Fibroblast of lung (primary cell): ENCODE results near the gene PACS2. TPM values are rescaled to one million over a fixed set of nuclear protein-coding genes. Genes with fewer than 3 reads are reported as not detected.

Experiments
- DNase-seq, 2 donors: peaks; one replicate each; pipeline versions ENCODE4 v3.0.0 to v3.0.0-alpha.2; 2010; ENCODE audit warnings: low read depth in 2 of 2
- H2AFZ ChIP-seq: 2 replicates; pipeline ENCODE4 v1.5.1; 2012; ENCODE audit warnings: low read length, control low read depth, inconsistent platforms
- H3K27ac ChIP-seq: 2 replicates; pipeline ENCODE4 v1.5.1; 2011; ENCODE audit warnings: low read length, control low read depth; ENCODE audit not compliant: insufficient read depth
- H3K27me3 ChIP-seq: 2 replicates; pipeline ENCODE4 v1.5.1; 2011; ENCODE audit warnings: mild to moderate bottlenecking, low read length; ENCODE audit not compliant: control insufficient read depth, insufficient read depth
- H3K36me3 ChIP-seq: 2 replicates; pipeline ENCODE4 v1.5.1; 2011; ENCODE audit warnings: low read length; ENCODE audit not compliant: control insufficient read depth, insufficient read depth
- H3K4me1 ChIP-seq: 2 replicates; pipeline ENCODE4 v1.5.1; 2011; ENCODE audit warnings: low read length; ENCODE audit not compliant: control insufficient read depth, insufficient read depth; ENCODE audit errors: extremely low read depth
- H3K4me2 ChIP-seq: 2 replicates; pipeline ENCODE4 v1.5.1; 2011; ENCODE audit warnings: low read length, control low read depth; ENCODE audit not compliant: insufficient read depth; ENCODE audit errors: extremely low read depth
- H3K4me3 ChIP-seq, 4 experiments: fragments of 200-600 bp in 1 of 4; sonication (generic) in 1 of 4; replicated peaks in 1 of 4; 2 replicates each; pipeline ENCODE4 v1.5.1; 2011 to 2016; ENCODE audit warnings: low read length in 4 of 4, low read depth in 3 of 4, mild to moderate bottlenecking in 3 of 4, control low read depth in 2 of 4, inconsistent platforms in 1 of 4, mixed read lengths in 1 of 4; ENCODE audit not compliant: insufficient read depth in 1 of 4; ENCODE audit errors: control extremely low read depth in 1 of 4
- H3K79me2 ChIP-seq: 2 replicates; pipeline ENCODE4 v1.5.1; 2012; ENCODE audit warnings: mild to moderate bottlenecking, low read length, inconsistent platforms; ENCODE audit not compliant: control insufficient read depth, insufficient read depth
- H3K9ac ChIP-seq: 2 replicates; pipeline ENCODE4 v1.5.1; 2011; ENCODE audit warnings: mild to moderate bottlenecking, low read length, control low read depth; ENCODE audit not compliant: insufficient read depth
- H3K9me3 ChIP-seq: 2 replicates; pipeline ENCODE4 v1.5.1; 2012; ENCODE audit warnings: low read depth, low read length; ENCODE audit not compliant: control insufficient read depth, insufficient read depth
- H4K20me1 ChIP-seq: 2 replicates; pipeline ENCODE4 v1.5.1; 2011; ENCODE audit warnings: low read length; ENCODE audit not compliant: control insufficient read depth, insufficient read depth; ENCODE audit errors: extremely low read depth
- EZH2 ChIP-seq: IDR thresholded peaks from 2 replicates; pipeline ENCODE4 v1.5.1; 2012; ENCODE audit warnings: low read length, control low read depth, mild to moderate bottlenecking; ENCODE audit errors: missing control alignments
- polyA plus RNA-seq, 2 donors: library from polyadenylated mRNA; depleted of rRNA in 1 of 2; stranded (reverse) in 1 of 2; unstranded in 1 of 2; fragments of >200 nt; gene quantifications; 2 replicates each; pipeline ENCODE4 v1.2.1, GENCODE V29; 2011 to 2012; ENCODE audit warnings: missing spikeins in 1 of 2
- total RNA-seq: library from RNA; depleted of rRNA; stranded (reverse); fragments of >200 nt; gene quantifications from 2 replicates; pipeline ENCODE4 v1.2.1, GENCODE V29; 2014
- TF ChIP-seq, protein P1 (sequence below), 2 donors: IDR thresholded peaks in 1 of 2; conservative IDR thresholded peaks in 1 of 2; 1 replicate in 1 of 2; 2 replicates in 1 of 2; pipeline ENCODE4 v1.5.1; 2011 to 2012; ENCODE audit warnings: low read length in 2 of 2, control low read depth in 1 of 2, inconsistent platforms in 1 of 2, low read depth in 1 of 2, mild to moderate bottlenecking in 1 of 2

Gene PACS2
- total and polyA plus RNA-seq, 2 donors (not counting 1 experiment from before 2014, with no cell fraction given): 20.3 to 52.5 TPM

DNA sequence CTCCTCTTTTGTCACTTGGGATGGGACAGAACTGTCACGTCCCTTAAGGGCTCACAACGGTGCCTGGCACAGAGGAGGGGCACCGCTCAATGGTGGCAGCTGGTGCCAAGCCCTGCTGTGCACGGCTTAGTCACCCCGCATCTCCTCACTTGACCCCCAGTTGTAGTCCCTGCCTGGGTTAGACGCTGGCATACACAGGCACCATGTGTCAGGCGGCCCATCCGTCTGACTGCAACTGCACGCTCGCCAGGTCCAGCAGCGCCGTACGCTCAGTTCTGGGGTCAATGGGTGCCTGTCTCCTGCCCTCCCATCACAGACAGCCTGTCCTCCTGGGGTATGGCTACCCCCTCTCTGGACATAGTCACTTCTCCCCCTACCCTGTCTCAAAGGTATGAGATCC lies 1.6 kb upstream of the PACS2 start:
- no peak overlapping the region for H3K9ac ChIP-seq
- no peak overlapping the region for H3K27ac ChIP-seq
- H2AFZ ChIP-seq: no peak overlapping the region
- no peaks in the 10 kb centered on the region for H3K27me3 ChIP-seq
- no peaks in the 10 kb centered on the region for H3K36me3 ChIP-seq
- TF ChIP-seq, protein P1, sequence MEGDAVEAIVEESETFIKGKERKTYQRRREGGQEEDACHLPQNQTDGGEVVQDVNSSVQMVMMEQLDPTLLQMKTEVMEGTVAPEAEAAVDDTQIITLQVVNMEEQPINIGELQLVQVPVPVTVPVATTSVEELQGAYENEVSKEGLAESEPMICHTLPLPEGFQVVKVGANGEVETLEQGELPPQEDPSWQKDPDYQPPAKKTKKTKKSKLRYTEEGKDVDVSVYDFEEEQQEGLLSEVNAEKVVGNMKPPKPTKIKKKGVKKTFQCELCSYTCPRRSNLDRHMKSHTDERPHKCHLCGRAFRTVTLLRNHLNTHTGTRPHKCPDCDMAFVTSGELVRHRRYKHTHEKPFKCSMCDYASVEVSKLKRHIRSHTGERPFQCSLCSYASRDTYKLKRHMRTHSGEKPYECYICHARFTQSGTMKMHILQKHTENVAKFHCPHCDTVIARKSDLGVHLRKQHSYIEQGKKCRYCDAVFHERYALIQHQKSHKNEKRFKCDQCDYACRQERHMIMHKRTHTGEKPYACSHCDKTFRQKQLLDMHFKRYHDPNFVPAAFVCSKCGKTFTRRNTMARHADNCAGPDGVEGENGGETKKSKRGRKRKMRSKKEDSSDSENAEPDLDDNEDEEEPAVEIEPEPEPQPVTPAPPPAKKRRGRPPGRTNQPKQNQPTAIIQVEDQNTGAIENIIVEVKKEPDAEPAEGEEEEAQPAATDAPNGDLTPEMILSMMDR (conservative IDR thresholded peaks at IDR 0.05 in 1 of 2, IDR thresholded peaks at IDR 0.05 in 1 of 2; ENCODE audit: low read depth in 1 of 2, low read length in 2 of 2): no peak
- no peak for TF ChIP-seq EZH2
- H4K20me1 ChIP-seq: no peaks in the 10 kb centered on the region
- peaks cover 16% of the 10 kb centered on the region for H3K4me1 ChIP-seq
- peaks cover 8% of the 10 kb centered on the region for H3K79me2 ChIP-seq
- no peaks in the 10 kb centered on the region for H3K9me3 ChIP-seq
- no peak overlapping the region for H3K4me3 ChIP-seq
- DNase-seq: no peak
- no peak overlapping the region for H3K4me2 ChIP-seq

DNA sequence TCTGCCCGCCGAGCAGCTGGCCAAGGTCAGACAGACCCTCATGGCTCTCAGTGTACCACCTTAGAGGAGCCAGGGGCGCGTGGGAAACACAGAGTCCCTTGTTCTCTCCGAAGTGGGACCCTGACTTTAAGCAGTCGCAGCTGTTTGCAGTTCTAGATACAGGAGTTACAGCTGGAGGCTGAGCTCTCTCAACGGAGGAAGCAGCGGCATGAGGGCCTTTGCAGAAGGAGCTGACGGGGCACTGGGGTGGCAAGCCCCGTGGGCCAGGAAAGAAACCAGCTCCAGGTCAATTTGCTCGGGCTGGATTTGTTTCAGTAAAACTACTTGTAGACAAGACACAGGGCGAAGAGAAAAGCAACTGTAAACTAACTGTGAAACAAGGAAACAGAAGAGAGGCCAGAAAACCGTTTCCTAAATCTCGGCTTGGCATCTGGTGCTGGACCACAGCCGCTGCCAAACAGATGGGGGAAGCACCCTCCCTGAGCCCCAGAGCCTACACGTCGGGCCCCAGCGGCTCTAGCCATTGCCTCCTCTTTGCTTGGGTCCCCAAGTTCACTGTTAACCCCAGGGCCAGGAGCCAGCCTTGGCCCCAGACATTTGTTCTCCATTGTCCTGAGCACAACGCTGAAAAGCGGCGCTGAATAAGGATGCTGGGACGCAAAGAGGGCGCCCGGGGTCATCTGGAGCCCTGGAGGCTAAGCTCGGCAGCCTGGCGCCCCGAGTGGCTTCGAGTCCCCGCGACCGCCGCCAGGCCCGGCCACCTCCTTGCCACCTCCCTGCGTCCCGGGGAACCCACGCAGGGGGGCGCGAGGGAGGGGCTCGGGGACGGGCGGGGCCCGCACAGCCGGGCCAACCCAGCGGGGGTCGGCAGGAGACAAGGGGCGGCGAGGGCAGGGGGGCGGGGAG lies 914 bp upstream of the PACS2 start:
- no peaks in the 10 kb centered on the region for H3K27me3 ChIP-seq
- H3K9me3 ChIP-seq: no peaks in the 10 kb centered on the region
- peak overlapping the region; percentile 44 for H3K27ac ChIP-seq
- peak overlapping the region; percentile 62 for H3K4me2 ChIP-seq
- TF ChIP-seq, protein P1 (conservative IDR thresholded peaks at IDR 0.05 in 1 of 2, IDR thresholded peaks at IDR 0.05 in 1 of 2; ENCODE audit: low read depth in 1 of 2, low read length in 2 of 2): no peak
- TF ChIP-seq EZH2: no peak
- H3K79me2 ChIP-seq: peaks cover 11% of the 10 kb centered on the region
- peak overlapping the region; percentile 32 for H3K9ac ChIP-seq
- H2AFZ ChIP-seq: peak overlapping the region; percentile 58
- H3K4me1 ChIP-seq: peaks cover 16% of the 10 kb centered on the region
- no peak for DNase-seq
- no peaks in the 10 kb centered on the region for H4K20me1 ChIP-seq
- peak overlapping the region; percentile 23 to 57 (median 30) for H3K4me3 ChIP-seq
- no peaks in the 10 kb centered on the region for H3K36me3 ChIP-seq

DNA sequence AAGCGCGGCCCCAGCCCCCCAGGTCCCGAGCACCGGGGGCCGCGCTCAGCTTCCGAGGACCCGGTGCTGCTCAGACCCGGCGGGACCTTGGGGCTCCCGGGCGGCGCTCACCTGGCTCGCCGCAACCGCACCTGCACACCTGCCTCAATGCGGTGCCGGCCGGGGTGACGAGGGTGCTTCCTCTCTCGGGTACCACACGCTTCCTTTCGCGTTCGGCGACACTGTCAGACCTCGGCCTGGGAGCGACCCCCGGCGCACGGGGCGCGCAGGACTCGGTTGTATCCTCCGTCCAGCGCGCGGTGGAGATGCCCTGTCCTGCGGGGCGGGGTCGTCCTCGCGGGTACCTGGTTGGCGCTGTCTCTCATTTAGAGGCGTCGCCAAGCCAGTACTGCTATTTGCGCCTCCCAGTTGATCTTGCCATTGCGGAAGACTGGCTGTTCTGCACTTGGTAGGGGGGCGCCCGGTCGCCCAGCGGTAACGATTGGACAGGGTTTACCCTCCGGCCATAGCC lies 718 bp downstream of the PACS2 start:
- no peak overlapping the region for H2AFZ ChIP-seq
- H3K9me3 ChIP-seq: no peaks in the 10 kb centered on the region
- H3K4me3 ChIP-seq: peak overlapping the region; percentile 47 to 76 (median 66)
- H3K27ac ChIP-seq: no peak overlapping the region
- peak overlapping the region; percentile 62 for H3K9ac ChIP-seq
- H3K79me2 ChIP-seq: peaks cover 12% of the 10 kb centered on the region
- DNase-seq: peak in 1 of 2 donors; percentile 33
- H3K27me3 ChIP-seq: no peaks in the 10 kb centered on the region
- H3K4me2 ChIP-seq: peak overlapping the region; percentile 89
- H4K20me1 ChIP-seq: no peaks in the 10 kb centered on the region
- peaks cover 16% of the 10 kb centered on the region for H3K4me1 ChIP-seq
- H3K36me3 ChIP-seq: no peaks in the 10 kb centered on the region
- no peak for TF ChIP-seq EZH2
- TF ChIP-seq, protein P1 (conservative IDR thresholded peaks at IDR 0.05 in 1 of 2, IDR thresholded peaks at IDR 0.05 in 1 of 2; ENCODE audit: low read depth in 1 of 2, low read length in 2 of 2): no peak
